ENCODE data around the gene DAP. TPM values are rescaled to one million over a fixed set of nuclear protein-coding genes. Genes with fewer than 3 reads are reported as not detected.

DAP gene
- total and polyA plus RNA-seq, 4 donors = 36.6 to 122 (median 101) TPM

GRCh38 chr5:10635257-10635866 lies 125.7 kb downstream of the DAP start:
- TF ChIP-seq GABPA (IDR thresholded peaks at IDR 0.05 in 1 of 2, conservative IDR thresholded peaks at IDR 0.05 in 1 of 2) (no peak), ZBTB33 (IDR thresholded peaks at IDR 0.05) (no peak), SP1 (IDR thresholded peaks at IDR 0.05) (no peak), ATF3 (IDR thresholded peaks at IDR 0.05) (no peak), FOXA2 (IDR thresholded peaks at IDR 0.05) (no peak), MAX (IDR thresholded peaks at IDR 0.05) (no peak), JUND (IDR thresholded peaks at IDR 0.05) (no peak), RXRA (IDR thresholded peaks at IDR 0.05) (no peak), CTCF (IDR thresholded peaks at IDR 0.05; ENCODE audit: low read depth, low read length, missing input control) (no peak), HNF4G (IDR thresholded peaks at IDR 0.05) (no peak), REST (IDR thresholded peaks at IDR 0.05) (no peak), TAF1 (conservative IDR thresholded peaks at IDR 0.05) (no peak), RAD21 (IDR thresholded peaks at IDR 0.05) (no peak), FOXA1 (IDR thresholded peaks at IDR 0.05) (no peak)
- H3K9ac ChIP-seq (ENCODE audit: low read depth in 1 of 2, low read length in 2 of 2) = no peak overlapping the region

GRCh38 chr5:10634562-10634961 lies 126.5 kb downstream of the DAP start:
- Histone ChIP-seq H3K27me3 (ENCODE audit: control insufficient read depth in 4 of 4, insufficient read depth in 4 of 4, low read length in 3 of 4) (no peaks in the 10 kb centered on the region), H3K4me1 (ENCODE audit: control insufficient read depth in 4 of 4, insufficient read depth in 4 of 4, low read length in 3 of 4) (peaks cover 0 to 3% (median 0%) of the 10 kb centered on the region in 4 donors), H3K4me3 (ENCODE audit: low read depth in 1 of 3, low read length in 3 of 3) (no peak overlapping the region), H3K9ac (ENCODE audit: low read depth in 1 of 2, low read length in 2 of 2) (no peak overlapping the region), H3K36me3 (ENCODE audit: control insufficient read depth in 4 of 4, insufficient read depth in 3 of 4, low read depth in 1 of 4, low read length in 3 of 4) (no peaks in the 10 kb centered on the region), H3K9me3 (ENCODE audit: control insufficient read depth in 4 of 4, low read length in 3 of 4) (no peaks in the 10 kb centered on the region), H3K27ac (ENCODE audit: low read depth in 1 of 2, low read length in 2 of 2) (no peak overlapping the region)
- WGBS = 96% methylated on average over 2 of the region's 2 CpGs
- no peak for DNase-seq (ENCODE audit: low spot score)
- no peak for TF ChIP-seq ATF3 (IDR thresholded peaks at IDR 0.05)
- TF ChIP-seq JUND (IDR thresholded peaks at IDR 0.05) = no peak
- TF ChIP-seq TAF1 (conservative IDR thresholded peaks at IDR 0.05) = no peak
- no peak for TF ChIP-seq REST (IDR thresholded peaks at IDR 0.05)
- TF ChIP-seq EGR1 (IDR thresholded peaks at IDR 0.05; ENCODE audit: low read depth in 2 of 2) = no peak
- TF ChIP-seq NR2F2 (IDR thresholded peaks at IDR 0.05) = no peak
- TF ChIP-seq FOXA1 (IDR thresholded peaks at IDR 0.05) = no peak
- no peak for TF ChIP-seq HNF4G (IDR thresholded peaks at IDR 0.05)
- TF ChIP-seq FOXA2 (IDR thresholded peaks at IDR 0.05) = no peak
- TF ChIP-seq YY1 (IDR thresholded peaks at IDR 0.05) = no peak
- TF ChIP-seq CTCF (IDR thresholded peaks at IDR 0.05; ENCODE audit: low read depth, low read length, missing input control) = no peak

More at GRCh38 chr5:10635257-10635866, 125.7 kb downstream of the DAP start:
- WGBS = 67% methylated on average over 10 of the region's 10 CpGs
- H3K9me3 ChIP-seq (ENCODE audit: control insufficient read depth in 4 of 4, low read length in 3 of 4) = peaks cover 0 to 3% (median 0%) of the 10 kb centered on the region in 4 donors
- no peak overlapping the region for H3K4me3 ChIP-seq (ENCODE audit: low read depth in 1 of 3, low read length in 3 of 3)
- peaks cover 0 to 3% (median 0%) of the 10 kb centered on the region in 4 donors for H3K4me1 ChIP-seq (ENCODE audit: control insufficient read depth in 4 of 4, insufficient read depth in 4 of 4, low read length in 3 of 4)
- no peaks in the 10 kb centered on the region for H3K27me3 ChIP-seq (ENCODE audit: control insufficient read depth in 4 of 4, insufficient read depth in 4 of 4, low read length in 3 of 4)
- peak overlapping the region in 1 of 2 donors; percentile 15 for H3K27ac ChIP-seq (ENCODE audit: low read depth in 1 of 2, low read length in 2 of 2)
- no peak for DNase-seq (ENCODE audit: low spot score)
- no peaks in the 10 kb centered on the region for H3K36me3 ChIP-seq (ENCODE audit: control insufficient read depth in 4 of 4, insufficient read depth in 3 of 4, low read depth in 1 of 4, low read length in 3 of 4)
